ENCODE data around the gene ZG16B.

Gene ZG16B

GRCh38 chr16:2842340-2843000 lies 12.4 kb downstream of the ZG16B start:
- no peak for DNase-seq (ENCODE audit: extremely low read depth, low read depth)
- no peak overlapping the region for H3K4me3 ChIP-seq (replicated peaks; ENCODE audit: low read depth, low read length)
- TF ChIP-seq, protein P1, sequence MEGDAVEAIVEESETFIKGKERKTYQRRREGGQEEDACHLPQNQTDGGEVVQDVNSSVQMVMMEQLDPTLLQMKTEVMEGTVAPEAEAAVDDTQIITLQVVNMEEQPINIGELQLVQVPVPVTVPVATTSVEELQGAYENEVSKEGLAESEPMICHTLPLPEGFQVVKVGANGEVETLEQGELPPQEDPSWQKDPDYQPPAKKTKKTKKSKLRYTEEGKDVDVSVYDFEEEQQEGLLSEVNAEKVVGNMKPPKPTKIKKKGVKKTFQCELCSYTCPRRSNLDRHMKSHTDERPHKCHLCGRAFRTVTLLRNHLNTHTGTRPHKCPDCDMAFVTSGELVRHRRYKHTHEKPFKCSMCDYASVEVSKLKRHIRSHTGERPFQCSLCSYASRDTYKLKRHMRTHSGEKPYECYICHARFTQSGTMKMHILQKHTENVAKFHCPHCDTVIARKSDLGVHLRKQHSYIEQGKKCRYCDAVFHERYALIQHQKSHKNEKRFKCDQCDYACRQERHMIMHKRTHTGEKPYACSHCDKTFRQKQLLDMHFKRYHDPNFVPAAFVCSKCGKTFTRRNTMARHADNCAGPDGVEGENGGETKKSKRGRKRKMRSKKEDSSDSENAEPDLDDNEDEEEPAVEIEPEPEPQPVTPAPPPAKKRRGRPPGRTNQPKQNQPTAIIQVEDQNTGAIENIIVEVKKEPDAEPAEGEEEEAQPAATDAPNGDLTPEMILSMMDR (IDR thresholded peaks at IDR 0.05; ENCODE audit: low read depth, low read length, missing control alignments) = peak; percentile 75

- TF ChIP-seq, protein P1 (IDR thresholded peaks at IDR 0.05; ENCODE audit: low read depth, low read length, missing control alignments) = no peak
- no peak overlapping the region for H3K4me3 ChIP-seq (replicated peaks; ENCODE audit: low read depth, low read length)
- no peak for DNase-seq (ENCODE audit: extremely low read depth, low read depth)
These were observed 13.4 kb downstream of the ZG16B start for GRCh38 chr16:2843526-2843925.

DNA sequence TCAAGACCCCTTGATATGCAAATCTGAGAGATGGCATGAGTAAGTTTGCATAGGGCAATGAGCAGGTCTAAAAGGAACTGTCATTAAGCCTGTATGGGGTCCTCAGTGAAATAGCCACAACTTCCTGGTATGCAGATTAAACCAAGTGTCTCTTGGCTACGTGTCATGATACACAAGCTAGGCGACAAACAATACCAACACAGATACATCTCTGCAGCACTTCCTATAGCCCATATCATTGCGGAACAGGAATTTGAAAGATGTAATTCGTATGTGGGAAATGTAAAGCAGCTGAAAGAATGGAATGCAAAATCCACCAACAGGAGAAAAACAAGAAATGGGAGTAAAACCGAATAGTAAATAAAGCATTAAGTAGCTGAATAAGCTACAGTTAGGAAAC lies 15.0 kb downstream of the ZG16B start:
- TF ChIP-seq, protein P1 (IDR thresholded peaks at IDR 0.05; ENCODE audit: low read depth, low read length, missing control alignments) = no peak
- no peak for DNase-seq (ENCODE audit: extremely low read depth, low read depth)
- H3K4me3 ChIP-seq (replicated peaks; ENCODE audit: low read depth, low read length) = no peak overlapping the region

DNA sequence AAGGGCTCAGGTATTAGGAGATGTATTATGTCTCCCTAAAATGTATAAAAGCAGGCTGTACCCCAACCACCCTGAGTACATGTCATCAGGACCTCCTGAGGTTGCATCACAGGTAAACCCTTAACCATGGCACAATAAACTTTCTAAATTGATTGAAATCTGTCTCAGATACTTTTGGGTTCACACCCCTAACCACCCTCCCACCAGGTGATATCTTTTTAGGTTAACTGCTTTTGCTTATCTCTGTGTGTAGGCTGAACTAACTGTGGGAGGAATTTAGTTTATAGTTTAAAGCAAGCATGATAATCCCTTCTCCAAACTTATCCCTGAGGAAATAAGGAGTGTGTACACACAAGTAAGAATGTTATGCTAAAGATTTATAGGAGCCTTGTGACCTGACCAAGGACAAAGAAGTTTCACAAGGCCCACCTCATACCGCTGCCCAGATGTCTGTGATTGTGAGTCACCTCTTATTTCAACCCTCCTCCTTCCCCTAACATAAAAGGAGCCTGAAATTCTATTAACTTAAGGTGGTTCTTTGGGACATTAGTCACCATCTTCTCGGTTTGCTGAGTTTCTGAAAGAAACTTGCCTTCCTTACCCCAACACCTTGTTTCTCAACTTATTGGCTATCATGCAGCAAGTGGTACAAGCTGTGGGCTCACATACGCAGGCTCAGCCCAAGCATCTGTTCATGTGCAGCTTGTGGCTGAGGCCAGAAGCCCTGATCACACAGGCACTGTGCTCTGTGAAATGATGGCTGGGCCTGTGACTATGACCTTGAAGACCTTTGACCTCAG lies 16.6 kb downstream of the ZG16B start:
- TF ChIP-seq, protein P1 (IDR thresholded peaks at IDR 0.05; ENCODE audit: low read depth, low read length, missing control alignments) = no peak
- DNase-seq (ENCODE audit: extremely low read depth, low read depth) = no peak
- H3K4me3 ChIP-seq (replicated peaks; ENCODE audit: low read depth, low read length) = no peak overlapping the region

- no peak for DNase-seq (ENCODE audit: extremely low read depth, low read depth)
- no peak overlapping the region for H3K4me3 ChIP-seq (replicated peaks; ENCODE audit: low read depth, low read length)
- TF ChIP-seq, protein P1 (IDR thresholded peaks at IDR 0.05; ENCODE audit: low read depth, low read length, missing control alignments) = no peak
These were observed 19.0 kb downstream of the ZG16B start for GRCh38 chr16:2848933-2849725.

DNA sequence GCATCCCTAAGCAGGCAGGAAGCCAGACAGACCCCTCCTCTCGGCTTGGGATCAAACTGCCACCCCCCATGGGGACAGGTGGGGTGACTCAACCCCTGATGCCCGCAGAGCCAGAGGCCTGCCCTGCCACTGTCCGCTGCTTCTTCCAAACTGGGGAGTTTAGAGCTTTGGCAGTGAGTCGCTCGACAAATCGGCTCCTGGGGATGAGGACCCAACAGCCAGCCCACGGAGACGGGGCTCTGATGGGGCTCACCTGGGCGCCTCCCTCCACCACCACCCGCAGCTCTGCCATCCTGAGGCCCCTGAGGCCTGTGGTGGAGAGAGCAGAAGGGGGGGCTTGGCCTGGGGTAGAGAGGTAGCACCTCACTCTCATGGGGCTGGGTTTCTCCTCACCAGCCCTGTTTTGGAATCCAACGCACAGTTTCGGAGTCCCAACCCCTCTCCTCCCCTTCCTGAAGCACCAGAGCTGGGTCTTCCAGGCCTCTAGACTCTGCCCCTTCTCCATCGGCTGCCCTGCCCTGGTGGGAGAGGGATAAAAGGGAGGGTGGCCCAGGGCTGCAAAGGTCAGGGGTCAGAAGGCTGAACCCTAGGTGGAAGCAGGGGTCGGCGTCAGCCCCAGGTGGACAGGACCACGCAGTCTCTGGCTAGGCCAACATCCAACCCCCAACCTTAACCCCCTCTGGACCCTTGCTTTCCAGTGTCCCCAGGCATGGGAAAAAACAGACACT lies 22.1 kb downstream of the ZG16B start:
- no peak for DNase-seq (ENCODE audit: extremely low read depth, low read depth)
- no peak overlapping the region for H3K4me3 ChIP-seq (replicated peaks; ENCODE audit: low read depth, low read length)
- TF ChIP-seq, protein P1 (IDR thresholded peaks at IDR 0.05; ENCODE audit: low read depth, low read length, missing control alignments) = no peak

Data from HFF-Myc (cell line).